HG02623 (cell line): ENCODE results near the gene UMODL1.

Experiments
- ATAC-seq: cut with Tn5 transposase; IDR thresholded peaks from one replicate; pipeline ENCODE4 v1.9.1; 2021; ENCODE audit warnings: moderate library complexity; ENCODE audit not compliant: unreplicated experiment

Gene UMODL1

GRCh38 chr21:42124826-42125570, 53.9 kb downstream of the UMODL1 start:
- ATAC-seq, result no peak

- ATAC-seq, result no peak
These were observed 54.7 kb downstream of the UMODL1 start for GRCh38 chr21:42125571-42126544.

GRCh38 chr21:42127164-42128150, 56.3 kb downstream of the UMODL1 start:
- ATAC-seq, result no peak

DNA sequence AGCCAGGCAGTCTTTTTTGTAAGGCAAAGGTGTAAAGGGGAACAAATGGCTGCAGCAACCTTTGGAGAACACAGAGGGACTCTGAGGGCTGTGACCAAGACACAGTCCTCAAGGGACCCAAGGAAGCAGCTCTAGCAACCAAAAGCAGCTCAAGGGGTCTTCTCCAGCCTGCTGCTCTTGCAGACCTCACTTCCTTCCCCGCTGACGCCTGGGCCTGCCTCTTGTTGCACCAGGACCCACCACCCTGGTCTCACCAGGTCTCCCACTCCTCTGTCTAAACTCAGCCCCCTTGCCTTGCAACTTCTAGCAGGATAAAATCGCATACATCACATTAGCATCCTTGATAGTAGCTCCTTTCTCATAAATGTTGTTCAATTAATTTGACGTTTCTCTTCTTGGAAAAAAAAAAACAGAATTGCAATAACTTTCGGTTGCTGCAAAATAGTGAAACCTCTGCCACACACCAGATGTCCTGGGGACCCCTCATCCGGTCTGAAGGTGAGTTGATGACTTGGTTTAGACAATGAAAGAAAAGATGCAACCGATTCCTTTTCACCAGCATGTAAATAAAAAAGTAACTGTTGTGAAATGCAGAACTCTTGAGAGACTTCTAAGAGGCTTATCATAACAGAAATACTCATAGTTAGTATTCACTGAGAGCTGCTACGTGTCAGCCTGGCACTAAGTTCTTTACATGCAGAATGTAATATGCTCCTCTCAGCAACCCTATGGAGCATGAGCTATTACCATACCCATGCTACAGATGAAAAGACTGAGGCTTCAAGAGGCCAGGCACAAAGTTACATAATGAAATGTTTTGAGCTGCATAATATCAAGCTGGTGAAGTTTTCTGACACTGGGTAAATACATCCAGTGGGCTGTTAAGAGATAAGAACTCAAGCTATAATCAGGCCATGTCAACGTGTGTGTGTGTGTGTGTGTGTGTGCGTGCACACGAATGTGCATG, 58.5 kb downstream of the UMODL1 start:
- ATAC-seq, result no peak

DNA sequence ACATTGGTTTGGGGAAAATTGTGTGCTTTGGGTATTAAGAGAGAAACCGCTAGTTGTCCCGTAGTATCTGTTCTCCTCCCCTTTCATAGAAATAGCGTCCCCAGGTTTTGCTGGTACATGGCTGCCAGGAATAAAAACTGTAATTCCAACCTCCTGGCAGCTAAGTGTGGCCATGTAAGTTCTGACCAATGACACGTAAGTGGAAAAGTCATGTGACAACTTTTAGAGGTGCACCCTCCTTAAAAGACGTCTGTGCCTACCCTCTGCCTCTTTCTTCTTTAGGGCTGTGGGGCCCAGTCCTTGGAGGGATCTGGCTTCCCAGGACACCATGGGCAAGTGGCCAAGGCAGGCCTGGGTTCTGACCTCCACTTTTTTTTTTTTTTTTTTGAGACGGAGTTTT, 59.3 kb downstream of the UMODL1 start:
- ATAC-seq, result no peak

DNA sequence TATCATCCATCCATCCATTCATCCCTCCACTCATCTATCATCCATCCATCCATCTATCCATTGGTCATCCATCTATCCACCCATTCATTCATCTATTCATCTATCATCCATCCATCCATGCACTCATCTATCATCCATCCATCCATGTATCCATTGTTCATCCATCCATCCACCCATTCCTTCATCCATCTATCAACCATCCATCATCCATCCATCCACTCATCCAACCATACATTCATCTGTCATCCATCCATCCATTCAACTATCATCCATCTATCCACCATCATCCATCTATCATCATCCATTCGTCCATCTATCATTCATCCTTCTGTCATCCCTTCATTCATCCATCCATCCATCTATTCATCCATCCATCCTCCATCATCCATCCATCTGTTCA, 61.1 kb downstream of the UMODL1 start:
- no peak for ATAC-seq

- ATAC-seq, result no peak
These were observed 62.0 kb downstream of the UMODL1 start for GRCh38 chr21:42133131-42133530.

GRCh38 chr21:42135386-42136052, 64.4 kb downstream of the UMODL1 start:
- ATAC-seq, result no peak

- ATAC-seq, result no peak
These were observed 66.2 kb downstream of the UMODL1 start for GRCh38 chr21:42137191-42137904.

DNA sequence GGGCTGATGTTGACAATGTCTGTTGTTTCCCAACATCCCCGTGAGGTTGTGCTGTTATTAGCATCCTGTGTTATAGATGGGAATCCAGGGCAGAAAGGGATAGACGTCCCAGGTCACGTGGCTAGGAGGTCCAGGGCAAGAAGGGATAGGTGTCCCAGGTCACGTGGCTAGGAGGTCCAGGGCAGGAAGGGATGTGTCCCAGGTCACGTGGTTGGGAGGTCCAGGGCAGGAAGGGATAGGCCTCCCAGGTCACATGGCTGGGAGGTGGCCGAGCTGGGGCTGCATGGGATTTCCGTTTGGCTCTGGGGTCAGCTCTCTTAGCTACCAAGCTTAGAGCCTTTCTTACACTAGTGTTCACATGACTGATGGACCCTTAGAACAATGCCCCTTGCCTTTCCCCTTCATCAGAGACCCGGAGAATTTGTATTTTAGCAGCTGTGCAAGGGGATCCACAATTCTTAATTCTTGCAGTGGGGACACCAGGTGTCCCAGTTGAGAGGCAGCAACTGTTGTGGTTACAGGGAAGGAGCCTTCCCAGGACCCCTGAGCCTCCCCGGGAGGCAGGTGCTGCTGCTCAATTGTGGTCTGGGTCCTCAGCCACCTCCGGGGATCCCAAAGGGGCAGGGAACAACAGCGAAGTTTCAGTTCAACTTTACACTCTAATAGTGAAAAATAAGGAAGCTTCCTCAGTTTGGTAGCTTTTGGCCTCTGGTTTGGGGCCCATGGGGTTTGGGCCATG, 69.2 kb downstream of the UMODL1 start:
- ATAC-seq, result no peak

DNA sequence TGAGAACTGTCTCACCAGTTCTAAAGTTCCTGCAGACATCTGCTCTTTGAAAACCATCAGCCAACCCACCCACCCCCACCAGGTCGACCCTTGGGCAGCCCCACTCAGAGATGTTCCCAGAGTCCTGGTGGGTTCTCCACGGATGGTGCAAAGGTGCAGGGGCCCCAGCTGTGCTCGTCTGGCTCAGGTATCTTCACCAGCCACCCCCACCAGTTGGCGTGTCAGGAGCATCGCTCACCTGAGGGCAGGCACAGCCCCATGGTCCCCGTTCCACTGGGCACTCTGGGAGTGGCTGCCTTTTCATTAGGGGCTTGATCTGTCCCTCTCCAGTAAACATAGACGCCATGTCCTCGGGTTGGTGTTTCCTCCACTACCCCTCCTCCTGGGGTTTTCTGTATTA, 70.5 kb downstream of the UMODL1 start:
- no peak for ATAC-seq

GRCh38 chr21:42142141-42142540, 71.0 kb downstream of the UMODL1 start:
- no peak for ATAC-seq

GRCh38 chr21:42142627-42143026, 71.5 kb downstream of the UMODL1 start:
- ATAC-seq, result no peak

DNA sequence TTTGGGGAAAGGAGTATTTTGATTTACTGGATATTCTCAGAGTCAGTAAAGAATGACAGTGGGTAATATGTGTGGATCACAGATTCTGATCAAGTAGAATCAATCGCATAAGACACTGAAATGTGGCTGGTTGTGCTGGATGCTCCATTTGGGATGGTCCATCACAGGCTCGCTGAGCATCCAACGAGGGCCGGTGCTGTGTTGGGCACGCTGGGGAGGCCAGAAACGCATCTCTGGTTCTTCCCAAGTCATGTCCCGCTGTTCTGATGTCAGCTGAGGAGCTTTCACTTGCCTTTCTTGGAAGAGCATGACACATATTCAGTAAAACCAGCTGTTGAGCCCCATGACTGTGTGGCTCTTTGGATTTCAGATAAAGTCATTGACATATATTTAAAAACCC, 72.0 kb downstream of the UMODL1 start:
- no peak for ATAC-seq

GRCh38 chr21:42144221-42144620, 73.1 kb downstream of the UMODL1 start:
- no peak for ATAC-seq

DNA sequence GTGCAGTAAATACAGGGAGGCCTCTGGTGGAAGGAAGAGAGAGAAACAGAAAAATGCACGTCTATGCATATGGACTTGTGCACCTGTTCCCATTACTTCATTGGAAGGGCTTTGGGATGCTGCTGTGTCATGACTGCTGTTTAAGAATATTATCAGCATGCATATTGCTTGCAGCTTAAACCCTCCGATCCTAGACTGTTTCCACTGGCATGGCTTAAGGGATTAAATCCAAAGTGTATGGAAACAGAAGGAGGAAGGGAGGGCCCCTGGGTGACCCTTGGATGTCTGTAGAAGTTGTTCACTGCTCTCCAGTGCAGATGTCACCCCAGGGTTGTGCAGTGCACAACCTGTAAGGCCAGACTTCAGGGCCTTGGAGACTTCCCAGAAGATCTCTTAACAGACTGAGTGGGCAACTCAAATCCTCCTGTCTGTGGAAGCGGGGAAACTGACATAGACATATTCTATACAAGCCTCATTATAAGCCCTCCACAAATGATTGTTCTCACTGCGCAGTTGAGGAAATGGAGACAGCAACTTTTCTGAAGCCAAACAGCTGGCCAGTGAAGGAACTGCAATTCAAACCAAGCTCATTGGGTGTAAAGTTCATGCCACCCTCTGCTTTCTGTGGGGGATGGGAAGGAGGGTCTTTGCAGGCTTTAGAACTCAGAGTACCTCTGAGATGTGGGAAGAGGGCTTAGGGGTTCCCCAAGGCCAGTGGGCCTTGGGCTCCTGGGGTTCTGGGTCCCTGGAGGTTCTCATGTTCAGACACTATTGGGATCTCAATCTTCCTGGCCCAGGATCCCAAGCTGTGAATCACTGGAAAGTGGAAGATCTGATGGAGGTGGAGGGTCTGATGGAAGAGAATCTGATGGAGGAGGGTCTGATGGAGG, 73.8 kb downstream of the UMODL1 start:
- ATAC-seq, result no peak
